CD4-positive, alpha-beta T cell treated with Interferon gamma for 1 hour (primary cell): Measurements from ENCODE around the gene AKNA.

Source experiments
- DNase-seq: peaks from one replicate; pipeline ENCODE4 v3.0.0-alpha.2; 2020

The AKNA gene

GRCh38 chr9:114356792-114357191 lies 31.0 kb downstream of the AKNA start:
- DNase-seq, result no peak

DNA sequence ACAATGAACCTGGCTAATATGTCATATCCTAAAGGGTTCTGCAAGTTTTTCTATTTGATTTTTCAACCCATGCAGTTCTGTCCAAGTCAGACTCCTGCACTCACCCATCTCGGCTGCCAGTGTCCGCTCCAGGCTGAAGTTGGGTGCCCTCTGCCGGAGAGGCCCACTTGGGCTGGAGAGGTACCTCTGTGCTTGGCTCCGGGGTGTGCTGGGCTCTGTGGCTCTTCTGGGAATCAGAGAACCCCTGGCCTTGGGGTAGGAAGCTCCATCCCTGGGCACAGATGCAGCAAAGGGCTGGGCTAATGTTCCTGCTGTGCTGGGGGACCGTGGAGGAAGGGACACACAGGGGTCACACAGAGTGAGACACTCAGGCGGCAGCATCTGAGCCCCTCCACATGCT lies 32.0 kb downstream of the AKNA start:
- no peak for DNase-seq

DNA sequence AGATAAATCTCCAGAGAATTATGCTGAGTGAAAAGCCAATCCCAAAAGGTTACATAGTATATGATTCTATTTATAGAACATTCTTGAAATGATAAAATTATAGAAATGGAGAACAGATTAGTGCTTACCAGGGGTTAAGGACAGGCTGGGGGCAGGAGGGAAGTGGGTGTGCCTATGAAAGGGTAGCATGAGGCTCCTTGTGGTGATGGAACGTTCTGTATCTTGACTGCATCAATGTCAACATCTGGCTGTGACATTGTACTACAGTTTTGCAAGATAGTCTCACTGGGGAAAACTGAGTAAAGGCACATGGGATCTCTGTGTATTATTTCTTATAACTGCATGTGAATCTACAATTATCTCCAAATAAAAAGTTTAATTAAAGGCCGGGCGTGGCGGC lies 35.9 kb downstream of the AKNA start:
- DNase-seq, result no peak

- no peak for DNase-seq
Observed at GRCh38 chr9:114350636-114351401, 37.0 kb downstream of the AKNA start.

GRCh38 chr9:114349713-114350480 lies 37.9 kb downstream of the AKNA start:
- DNase-seq, result no peak

DNA sequence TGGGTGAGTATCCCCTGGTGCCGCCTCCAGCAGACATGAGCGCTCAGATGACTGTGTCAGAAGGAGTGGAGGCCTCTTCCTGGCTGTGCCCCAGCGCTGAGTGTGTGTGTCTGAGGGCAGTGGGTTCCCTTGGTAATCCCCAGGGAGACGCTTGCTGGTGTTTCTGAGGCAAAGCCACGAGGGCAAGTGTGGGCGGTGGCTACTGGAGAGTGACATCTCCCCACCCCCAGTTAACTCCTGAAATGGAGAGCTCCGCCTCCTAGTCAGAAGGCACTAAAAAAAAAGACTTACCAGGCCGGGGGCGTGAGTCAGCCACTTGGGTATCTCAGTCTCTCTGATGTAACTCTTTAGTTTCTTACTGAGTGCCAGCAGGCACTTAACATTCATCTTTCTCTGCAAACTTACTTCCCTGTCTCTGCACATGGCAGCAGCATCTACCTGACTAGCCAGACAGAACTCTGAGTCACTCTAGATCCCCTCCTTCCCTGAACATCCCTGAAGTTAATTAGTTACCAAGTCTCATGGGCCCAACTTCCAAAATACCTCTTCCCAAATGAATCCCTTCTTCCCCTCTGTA lies 38.8 kb downstream of the AKNA start:
- peak; percentile 82 for DNase-seq

DNA sequence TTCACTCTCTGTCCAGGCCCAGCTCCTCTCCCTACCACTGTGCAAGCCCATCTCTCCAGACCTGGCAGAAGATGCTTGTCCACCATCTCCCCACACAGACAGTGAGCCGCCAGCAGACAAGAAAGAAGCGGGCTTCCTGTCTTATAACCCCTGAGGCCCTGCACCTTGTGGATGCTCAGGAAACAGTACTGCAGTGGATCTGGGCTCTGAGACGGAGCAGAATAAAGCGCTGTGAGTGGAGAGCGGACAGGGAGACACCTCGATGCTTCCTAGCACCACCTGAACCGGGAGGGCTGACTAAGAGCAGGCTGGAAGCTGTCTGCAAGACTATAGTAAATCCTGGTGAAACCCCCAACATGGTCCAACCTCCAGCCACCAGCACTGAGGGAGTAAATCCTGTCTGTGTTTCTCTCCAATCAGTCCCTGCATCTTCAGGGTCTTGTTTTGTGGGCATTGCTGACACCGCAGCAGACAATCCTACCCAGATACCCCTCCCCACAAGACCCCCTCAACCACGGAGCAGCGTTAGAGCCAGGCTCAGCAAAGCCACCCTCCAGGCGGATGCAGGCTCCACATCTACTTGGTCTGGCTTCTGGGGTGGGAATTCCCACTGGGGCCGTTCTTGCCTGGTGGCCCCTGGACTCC lies 39.4 kb downstream of the AKNA start:
- no peak for DNase-seq

GRCh38 chr9:114347675-114348074 lies 40.1 kb downstream of the AKNA start:
- DNase-seq, result no peak

DNA sequence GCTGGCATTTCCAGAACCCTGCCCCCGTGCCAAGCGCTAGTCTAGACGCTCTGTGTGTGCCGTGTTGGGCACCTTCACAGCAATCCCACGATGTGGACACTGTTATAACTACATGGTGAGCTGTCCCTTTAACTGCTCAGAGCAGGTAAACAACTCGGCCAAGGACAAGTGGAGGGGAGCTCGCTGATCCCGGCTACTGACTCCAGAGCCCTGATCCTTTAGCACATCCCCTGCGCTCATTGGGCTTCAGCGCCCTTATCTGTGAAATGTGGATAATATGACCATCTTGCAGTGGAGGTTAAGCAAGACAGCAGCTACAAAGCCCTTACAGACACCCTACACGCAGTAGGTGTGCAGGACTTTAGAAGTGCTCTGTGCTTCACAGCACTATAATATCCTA lies 41.6 kb downstream of the AKNA start:
- DNase-seq, result no peak

GRCh38 chr9:114345493-114346065 lies 42.2 kb downstream of the AKNA start:
- DNase-seq, result no peak

- DNase-seq, result no peak
Observed at GRCh38 chr9:114344692-114345091, 43.1 kb downstream of the AKNA start.

- DNase-seq, result no peak
Observed at GRCh38 chr9:114344188-114344566, 43.6 kb downstream of the AKNA start.

DNA sequence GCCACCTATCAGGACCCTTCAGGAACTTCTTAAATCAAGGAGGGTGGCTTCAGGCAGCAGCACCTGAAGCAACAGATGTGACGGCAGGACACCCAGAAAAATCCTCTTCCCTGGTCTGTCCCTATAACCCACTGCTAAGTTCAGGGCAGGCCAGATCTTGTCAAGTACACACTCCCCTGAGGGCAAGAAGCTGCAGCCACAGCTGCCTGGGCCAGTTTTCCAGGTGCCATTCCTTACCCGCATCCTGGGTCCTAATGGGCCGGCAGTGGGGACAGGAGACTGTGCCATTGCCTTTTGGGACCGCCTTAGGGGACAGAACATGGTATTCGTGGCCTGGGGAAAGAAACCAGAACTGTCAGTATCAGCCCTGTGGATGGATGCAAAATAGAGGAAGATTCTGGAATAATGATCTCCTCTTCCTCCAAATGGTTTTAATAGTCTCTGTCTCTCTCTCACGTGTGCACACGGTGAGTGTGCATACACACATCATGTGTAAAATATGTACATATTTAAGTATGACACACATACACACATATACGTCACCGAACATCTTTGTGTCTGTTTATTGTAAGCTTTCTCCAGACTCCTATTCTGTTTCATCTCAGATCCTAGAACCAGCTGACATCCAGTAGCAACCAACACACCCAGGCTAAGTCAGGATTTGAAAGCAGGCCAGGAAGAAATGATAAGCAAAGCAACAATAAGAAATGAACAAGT lies 44.2 kb downstream of the AKNA start:
- DNase-seq, result no peak

GRCh38 chr9:114342755-114343440 lies 44.9 kb downstream of the AKNA start:
- DNase-seq, result no peak

- no peak for DNase-seq
Observed at GRCh38 chr9:114341991-114342390, 45.8 kb downstream of the AKNA start.

- no peak for DNase-seq
Observed at GRCh38 chr9:114341152-114341830, 46.5 kb downstream of the AKNA start.

DNA sequence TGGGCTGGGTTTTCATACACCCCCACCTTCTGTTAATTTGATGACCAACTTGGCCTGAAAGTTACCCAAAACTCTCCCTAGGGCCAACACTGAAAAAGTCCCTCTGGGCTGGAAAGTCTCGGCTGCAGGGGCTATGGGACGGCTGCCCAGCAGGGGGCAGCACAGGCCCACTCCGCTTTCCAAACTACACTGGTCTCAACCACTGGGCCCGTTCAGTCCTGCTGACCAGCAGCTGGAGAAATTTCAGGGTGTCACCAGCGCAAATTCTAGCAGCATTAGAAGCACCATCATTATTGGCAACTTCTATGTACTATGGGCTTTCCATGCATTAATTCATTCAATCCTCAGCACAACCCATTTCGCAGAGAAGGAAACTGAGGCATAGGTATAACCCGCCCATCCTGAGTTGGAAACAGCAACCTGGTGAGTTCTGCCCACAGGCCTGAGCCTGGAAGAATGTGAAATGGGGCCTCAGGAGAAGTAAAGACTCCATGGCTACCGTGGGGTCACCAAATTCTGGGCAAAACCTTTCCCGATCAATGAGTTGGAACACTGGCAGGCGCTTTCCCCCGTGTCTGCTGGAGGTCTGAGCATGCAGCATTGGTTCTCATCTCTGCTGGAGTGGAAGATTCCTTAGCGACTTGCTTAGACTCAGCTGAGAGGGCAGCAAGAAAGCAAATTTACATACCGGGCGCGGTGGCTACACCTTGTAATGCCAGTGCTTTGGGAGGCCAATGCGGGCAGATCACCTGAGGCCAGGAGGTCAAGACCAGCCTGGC lies 48.5 kb downstream of the AKNA start:
- DNase-seq, result peak; percentile 51

DNA sequence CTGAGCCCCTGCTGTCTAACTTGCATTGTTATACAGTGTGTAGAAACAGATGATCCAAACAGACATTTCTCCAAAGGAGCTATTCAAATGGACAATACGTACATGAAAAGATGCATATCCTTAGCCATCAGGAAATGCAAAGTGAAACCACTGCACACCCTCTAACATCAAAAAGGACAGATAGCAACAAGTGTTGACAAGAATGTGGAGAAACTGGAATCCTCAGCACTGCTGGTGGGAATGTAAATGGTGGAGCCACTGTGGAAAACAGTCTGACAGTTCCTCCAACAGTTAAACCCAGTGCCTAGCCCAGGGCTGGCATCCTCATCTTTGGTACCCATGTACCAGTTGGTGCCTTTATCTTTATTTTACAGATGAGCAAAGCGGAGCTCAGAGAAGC lies 49.6 kb downstream of the AKNA start:
- DNase-seq, result no peak

DNA sequence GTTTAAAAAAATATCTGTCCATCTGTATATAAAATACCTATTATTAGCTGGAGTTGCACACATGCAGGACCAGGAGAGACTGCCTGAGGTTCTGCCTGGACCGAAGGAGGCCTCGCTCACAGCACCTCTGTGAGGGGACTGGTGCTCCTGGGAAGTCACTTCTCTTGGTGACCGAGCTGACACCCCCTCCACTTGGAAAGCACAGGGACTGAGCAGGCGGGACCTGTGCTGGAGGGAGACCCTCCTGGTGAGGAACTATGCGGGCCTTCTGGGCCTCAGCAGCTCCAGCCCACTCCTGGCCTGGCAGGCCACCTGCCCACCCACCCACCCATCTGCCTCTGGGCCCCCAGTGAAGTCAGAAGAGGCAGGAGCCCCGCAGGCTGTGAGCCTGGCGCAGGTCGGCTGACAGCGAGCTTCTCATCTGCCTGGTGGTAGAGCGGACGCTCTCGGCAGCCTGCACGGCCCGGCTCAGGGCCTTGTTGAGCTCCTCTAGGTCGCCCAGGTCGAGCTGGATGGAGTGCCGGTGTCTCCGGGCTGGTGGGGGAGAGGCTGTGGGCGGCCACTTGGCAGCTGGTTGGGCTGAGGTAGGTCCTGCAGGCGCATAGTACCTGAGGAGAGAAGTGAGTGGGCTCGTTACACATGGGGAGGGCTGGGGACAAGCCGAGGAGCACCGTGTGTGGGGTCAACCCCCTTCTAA lies 50.9 kb downstream of the AKNA start:
- no peak for DNase-seq

GRCh38 chr9:114336157-114336556 lies 51.6 kb downstream of the AKNA start:
- no peak for DNase-seq
